Measurements from ENCODE around the gene FYB2. TPM values are rescaled to one million over a fixed set of nuclear protein-coding genes. Genes with fewer than 3 reads are reported as not detected.
A peak's percentile ranks its signal among the peaks of the same experiment; 100 is the strongest.
"Not testable (repeated sequence)": the region's sequence is repeated elsewhere in the genome, so short reads cannot be mapped to it uniquely, and the experiment has no call there.

Gene FYB2
- total RNA-seq, 2 donors from 2014 or later: 0.97 to 1.9 TPM

GRCh38 chr1:56806804-56807203, 12.4 kb downstream of the FYB2 start:
- no peak for DNase-seq
- ATAC-seq: peak in 1 of 2 donors; percentile 42
- intact Hi-C loops (cut with DNase I): no loop called here

- ATAC-seq (no peak), DNase-seq (no peak)
- intact Hi-C loops (cut with DNase I): no loop called here
These were observed 15.5 kb downstream of the FYB2 start for GRCh38 chr1:56803561-56804156.

GRCh38 chr1:56799605-56800400, 19.4 kb downstream of the FYB2 start:
- DNase-seq (no peak), ATAC-seq (peak; percentile 24 to 76)
- intact Hi-C loops (cut with DNase I): no loop called here

GRCh38 chr1:56798053-56798471, 21.1 kb downstream of the FYB2 start:
- intact Hi-C loops (cut with DNase I): no loop called here
- ATAC-seq: peak; percentile 83 to 90

GRCh38 chr1:56797065-56797685, 22.0 kb downstream of the FYB2 start:
- DNase-seq (peak; percentile 40), ATAC-seq (peak; percentile 50 to 60)
- intact Hi-C loops (cut with DNase I): no loop called here

More at GRCh38 chr1:56798053-56798471, 21.1 kb downstream of the FYB2 start:
- DNase-seq: no peak

- ATAC-seq: no peak
- DNase-seq: no peak
- intact Hi-C loops (cut with DNase I): no loop called here
These were observed 23.3 kb downstream of the FYB2 start for GRCh38 chr1:56795870-56796269.

- no peak for DNase-seq
- intact Hi-C loops (cut with DNase I): no loop called here
- ATAC-seq: no peak
These were observed 29.2 kb downstream of the FYB2 start for GRCh38 chr1:56790036-56790435.

GRCh38 chr1:56788588-56788987, 30.6 kb downstream of the FYB2 start:
- ATAC-seq: peak; percentile 47 to 62
- intact Hi-C loops (cut with DNase I): no loop called here
- DNase-seq: peak; percentile 41

GRCh38 chr1:56788102-56788501, 31.1 kb downstream of the FYB2 start:
- intact Hi-C loops (cut with DNase I): no loop called here
- no peak for DNase-seq
- ATAC-seq: no peak

GRCh38 chr1:56787330-56787729, 31.9 kb downstream of the FYB2 start:
- DNase-seq: no peak
- no peak for ATAC-seq
- intact Hi-C loops (cut with DNase I): no loop called here

GRCh38 chr1:56782773-56783172, 36.4 kb downstream of the FYB2 start:
- ATAC-seq (peak in 1 of 2 donors; percentile 42), DNase-seq (no peak)
- intact Hi-C loops (cut with DNase I): no loop called here

GRCh38 chr1:56780826-56781225, 38.4 kb downstream of the FYB2 start:
- no peak for DNase-seq
- ATAC-seq: no peak
- intact Hi-C loops (cut with DNase I): no loop called here

- ATAC-seq: peak in 1 of 2 donors; percentile 83
- intact Hi-C loops (cut with DNase I): no loop called here
These were observed 39.0 kb downstream of the FYB2 start for GRCh38 chr1:56780128-56780750.

GRCh38 chr1:56777972-56778371, 41.2 kb downstream of the FYB2 start:
- DNase-seq (no peak), ATAC-seq (no peak)
- intact Hi-C loops (cut with DNase I): no loop called here

More at GRCh38 chr1:56780128-56780750, 39.0 kb downstream of the FYB2 start:
- no peak for DNase-seq

- ATAC-seq; intact Hi-C loops (cut with DNase I); DNase-seq: not testable (repeated sequence)
These were observed 44.5 kb downstream of the FYB2 start for GRCh38 chr1:56774732-56775131.

- ATAC-seq (no peak), DNase-seq (no peak)
- intact Hi-C loops (cut with DNase I): no loop called here
These were observed 45.1 kb downstream of the FYB2 start for GRCh38 chr1:56774067-56774609.

GRCh38 chr1:56773341-56774066, 45.7 kb downstream of the FYB2 start:
- intact Hi-C loops (cut with DNase I): no loop called here
- DNase-seq (no peak), ATAC-seq (no peak)

GRCh38 chr1:56771717-56772116, 47.5 kb downstream of the FYB2 start:
- no peak for ATAC-seq
- intact Hi-C loops (cut with DNase I): no loop called here
- DNase-seq: no peak

GRCh38 chr1:56758794-56759193, 60.4 kb downstream of the FYB2 start:
- DNase-seq: no peak
- intact Hi-C loops (cut with DNase I): loop anchor here in 1 of 2 donors (5.0 kb wide), 1 partner anchor 64 kb away; no protein-coding TSS in a partner anchor
- no peak for ATAC-seq
